ENCODE results near the gene MBNL1. TPM values are rescaled to one million over a fixed set of nuclear protein-coding genes. Genes with fewer than 3 reads are reported as not detected.

The MBNL1 gene
- total RNA-seq, 1 experiment from 2014 or later: 265 TPM

GRCh38 chr3:152384412-152384811 is 115.7 kb downstream of the MBNL1 start:
- no peak for DNase-seq
- Histone ChIP-seq H4K20me1 (ENCODE audit: insufficient read depth, low read depth, low read length) (no peaks in the 10 kb centered on the region), H3K4me3 (ENCODE audit: low read length) (no peak overlapping the region), H3K27me3 (ENCODE audit: low read length) (no peaks in the 10 kb centered on the region), H3K9ac (ENCODE audit: low read length) (no peak overlapping the region), H3K4me1 (ENCODE audit: low read length) (peaks cover 75% of the 10 kb centered on the region), H3K27ac (ENCODE audit: low read length) (peak overlapping the region; percentile 70; the same call in 1 of the 2 replicates), H3K9me2 (replicated peaks; ENCODE audit: insufficient read depth, low read length) (no peaks in the 10 kb centered on the region), H3K79me2 (ENCODE audit: low read length) (peaks cover 99% of the 10 kb centered on the region), H3K36me3 (ENCODE audit: insufficient read depth, low read length) (0 out of 2 replicates have a peak, but pooled peaks cover 2% of the 10 kb centered on the region), H3K9me3 (ENCODE audit: low read length) (no peaks in the 10 kb centered on the region), H3K4me2 (ENCODE audit: low read depth, low read length, poor library complexity, severe bottlenecking) (no peak overlapping the region), H2AFZ (ENCODE audit: low read length) (no peak overlapping the region)

- no peaks in the 10 kb centered on the region for H3K9me3 ChIP-seq (ENCODE audit: low read length)
- H3K27ac ChIP-seq (ENCODE audit: low read length): peak overlapping the region; percentile 70
- peaks cover 95% of the 10 kb centered on the region for H3K79me2 ChIP-seq (ENCODE audit: low read length)
- H2AFZ ChIP-seq (ENCODE audit: low read length): no peak overlapping the region
- H3K27me3 ChIP-seq (ENCODE audit: low read length): no peaks in the 10 kb centered on the region
- no peaks in the 10 kb centered on the region for H3K9me2 ChIP-seq (replicated peaks; ENCODE audit: insufficient read depth, low read length)
- no peak overlapping the region for H3K9ac ChIP-seq (ENCODE audit: low read length)
- DNase-seq: no peak
- H3K4me2 ChIP-seq (ENCODE audit: low read depth, low read length, poor library complexity, severe bottlenecking): peak overlapping the region; percentile 36
- H4K20me1 ChIP-seq (ENCODE audit: insufficient read depth, low read depth, low read length): no peaks in the 10 kb centered on the region
- H3K4me3 ChIP-seq (ENCODE audit: low read length): no peak overlapping the region
- H3K4me1 ChIP-seq (ENCODE audit: low read length): peaks cover 65% of the 10 kb centered on the region
- 0 out of 2 replicates have a peak, but pooled peaks cover 2% of the 10 kb centered on the region for H3K36me3 ChIP-seq (ENCODE audit: insufficient read depth, low read length)
Measured at GRCh38 chr3:152385761-152386160, 117.0 kb downstream of the MBNL1 start.

GRCh38 chr3:152386208-152386607 is 117.5 kb downstream of the MBNL1 start:
- Histone ChIP-seq H3K4me3 (ENCODE audit: low read length) (no peak overlapping the region), H3K79me2 (ENCODE audit: low read length) (peaks cover 95% of the 10 kb centered on the region), H3K4me2 (ENCODE audit: low read depth, low read length, poor library complexity, severe bottlenecking) (peak overlapping the region; percentile 36), H3K36me3 (ENCODE audit: insufficient read depth, low read length) (0 out of 2 replicates have a peak, but pooled peaks cover 2% of the 10 kb centered on the region), H3K27ac (ENCODE audit: low read length) (peak overlapping the region; percentile 70), H4K20me1 (ENCODE audit: insufficient read depth, low read depth, low read length) (no peaks in the 10 kb centered on the region), H3K9me2 (replicated peaks; ENCODE audit: insufficient read depth, low read length) (no peaks in the 10 kb centered on the region), H2AFZ (ENCODE audit: low read length) (no peak overlapping the region), H3K4me1 (ENCODE audit: low read length) (peaks cover 65% of the 10 kb centered on the region), H3K27me3 (ENCODE audit: low read length) (no peaks in the 10 kb centered on the region), H3K9me3 (ENCODE audit: low read length) (no peaks in the 10 kb centered on the region), H3K9ac (ENCODE audit: low read length) (no peak overlapping the region)
- DNase-seq: no peak

GRCh38 chr3:152388631-152389030 is 119.9 kb downstream of the MBNL1 start:
- Histone ChIP-seq H3K9me3 (ENCODE audit: low read length) (no peaks in the 10 kb centered on the region), H3K36me3 (ENCODE audit: insufficient read depth, low read length) (peaks cover 7% of the 10 kb centered on the region; the same call in 1 of the 2 replicates), H3K9ac (ENCODE audit: low read length) (no peak overlapping the region), H4K20me1 (ENCODE audit: insufficient read depth, low read depth, low read length) (no peaks in the 10 kb centered on the region), H2AFZ (ENCODE audit: low read length) (no peak overlapping the region), H3K4me2 (ENCODE audit: low read depth, low read length, poor library complexity, severe bottlenecking) (no peak overlapping the region), H3K4me3 (ENCODE audit: low read length) (no peak overlapping the region), H3K27ac (ENCODE audit: low read length) (no peak overlapping the region), H3K27me3 (ENCODE audit: low read length) (no peaks in the 10 kb centered on the region), H3K79me2 (ENCODE audit: low read length) (peaks cover 96% of the 10 kb centered on the region), H3K4me1 (ENCODE audit: low read length) (peaks cover 64% of the 10 kb centered on the region), H3K9me2 (replicated peaks; ENCODE audit: insufficient read depth, low read length) (no peaks in the 10 kb centered on the region)
- no peak for DNase-seq

- Histone ChIP-seq H3K9me3 (ENCODE audit: low read length) (no peaks in the 10 kb centered on the region), H3K79me2 (ENCODE audit: low read length) (peaks cover 96% of the 10 kb centered on the region), H3K27me3 (ENCODE audit: low read length) (no peaks in the 10 kb centered on the region), H3K4me2 (ENCODE audit: low read depth, low read length, poor library complexity, severe bottlenecking) (no peak overlapping the region), H2AFZ (ENCODE audit: low read length) (no peak overlapping the region), H3K36me3 (ENCODE audit: insufficient read depth, low read length) (peaks cover 7% of the 10 kb centered on the region; the same call in 1 of the 2 replicates), H3K4me1 (ENCODE audit: low read length) (peaks cover 63% of the 10 kb centered on the region), H3K27ac (ENCODE audit: low read length) (no peak overlapping the region), H4K20me1 (ENCODE audit: insufficient read depth, low read depth, low read length) (no peaks in the 10 kb centered on the region), H3K9ac (ENCODE audit: low read length) (no peak overlapping the region), H3K9me2 (replicated peaks; ENCODE audit: insufficient read depth, low read length) (no peaks in the 10 kb centered on the region), H3K4me3 (ENCODE audit: low read length) (no peak overlapping the region)
- DNase-seq: no peak
Measured at GRCh38 chr3:152389316-152389934, 120.7 kb downstream of the MBNL1 start.

GRCh38 chr3:152390647-152391046 is 121.9 kb downstream of the MBNL1 start:
- Histone ChIP-seq H3K36me3 (ENCODE audit: insufficient read depth, low read length) (peaks cover 8% of the 10 kb centered on the region), H3K27me3 (ENCODE audit: low read length) (no peaks in the 10 kb centered on the region), H3K27ac (ENCODE audit: low read length) (peak overlapping the region; percentile 5; the same call in 1 of the 2 replicates), H3K4me2 (ENCODE audit: low read depth, low read length, poor library complexity, severe bottlenecking) (no peak overlapping the region), H4K20me1 (ENCODE audit: insufficient read depth, low read depth, low read length) (no peaks in the 10 kb centered on the region), H3K9me3 (ENCODE audit: low read length) (no peaks in the 10 kb centered on the region), H2AFZ (ENCODE audit: low read length) (no peak overlapping the region), H3K4me3 (ENCODE audit: low read length) (no peak overlapping the region), H3K9me2 (replicated peaks; ENCODE audit: insufficient read depth, low read length) (no peaks in the 10 kb centered on the region), H3K4me1 (ENCODE audit: low read length) (peaks cover 51% of the 10 kb centered on the region), H3K79me2 (ENCODE audit: low read length) (peaks cover 96% of the 10 kb centered on the region), H3K9ac (ENCODE audit: low read length) (no peak overlapping the region)
- no peak for DNase-seq

- H3K79me2 ChIP-seq (ENCODE audit: low read length): peaks cover 95% of the 10 kb centered on the region
- no peaks in the 10 kb centered on the region for H3K27me3 ChIP-seq (ENCODE audit: low read length)
- peaks cover 40% of the 10 kb centered on the region for H3K4me1 ChIP-seq (ENCODE audit: low read length)
- no peak overlapping the region for H3K4me2 ChIP-seq (ENCODE audit: low read depth, low read length, poor library complexity, severe bottlenecking)
- no peaks in the 10 kb centered on the region for H3K9me2 ChIP-seq (replicated peaks; ENCODE audit: insufficient read depth, low read length)
- H4K20me1 ChIP-seq (ENCODE audit: insufficient read depth, low read depth, low read length): no peaks in the 10 kb centered on the region
- no peak overlapping the region for H3K9ac ChIP-seq (ENCODE audit: low read length)
- H3K4me3 ChIP-seq (ENCODE audit: low read length): no peak overlapping the region
- no peak overlapping the region for H2AFZ ChIP-seq (ENCODE audit: low read length)
- H3K9me3 ChIP-seq (ENCODE audit: low read length): no peaks in the 10 kb centered on the region
- no peak for DNase-seq
- H3K27ac ChIP-seq (ENCODE audit: low read length): no peak overlapping the region; the same call in 1 of the 2 replicates
- H3K36me3 ChIP-seq (ENCODE audit: insufficient read depth, low read length): peaks cover 15% of the 10 kb centered on the region
Measured at GRCh38 chr3:152391671-152392070, 122.9 kb downstream of the MBNL1 start.

GRCh38 chr3:152392272-152392880 is 123.6 kb downstream of the MBNL1 start:
- no peaks in the 10 kb centered on the region for H3K9me3 ChIP-seq (ENCODE audit: low read length)
- no peaks in the 10 kb centered on the region for H4K20me1 ChIP-seq (ENCODE audit: insufficient read depth, low read depth, low read length)
- peak overlapping the region; percentile 2 for H3K4me2 ChIP-seq (ENCODE audit: low read depth, low read length, poor library complexity, severe bottlenecking)
- no peak overlapping the region for H2AFZ ChIP-seq (ENCODE audit: low read length)
- H3K4me3 ChIP-seq (ENCODE audit: low read length): no peak overlapping the region
- H3K79me2 ChIP-seq (ENCODE audit: low read length): peaks cover 95% of the 10 kb centered on the region
- H3K9me2 ChIP-seq (replicated peaks; ENCODE audit: insufficient read depth, low read length): no peaks in the 10 kb centered on the region
- H3K9ac ChIP-seq (ENCODE audit: low read length): no peak overlapping the region
- peaks cover 15% of the 10 kb centered on the region for H3K36me3 ChIP-seq (ENCODE audit: insufficient read depth, low read length)
- H3K4me1 ChIP-seq (ENCODE audit: low read length): peaks cover 38% of the 10 kb centered on the region
- no peaks in the 10 kb centered on the region for H3K27me3 ChIP-seq (ENCODE audit: low read length)
- H3K27ac ChIP-seq (ENCODE audit: low read length): peak overlapping the region; percentile 12; the same call in 1 of the 2 replicates
- no peak for DNase-seq

Data from Karpas-422 (cell line).